ENCODE measurements around the gene KLHL30.

The KLHL30 gene

DNA sequence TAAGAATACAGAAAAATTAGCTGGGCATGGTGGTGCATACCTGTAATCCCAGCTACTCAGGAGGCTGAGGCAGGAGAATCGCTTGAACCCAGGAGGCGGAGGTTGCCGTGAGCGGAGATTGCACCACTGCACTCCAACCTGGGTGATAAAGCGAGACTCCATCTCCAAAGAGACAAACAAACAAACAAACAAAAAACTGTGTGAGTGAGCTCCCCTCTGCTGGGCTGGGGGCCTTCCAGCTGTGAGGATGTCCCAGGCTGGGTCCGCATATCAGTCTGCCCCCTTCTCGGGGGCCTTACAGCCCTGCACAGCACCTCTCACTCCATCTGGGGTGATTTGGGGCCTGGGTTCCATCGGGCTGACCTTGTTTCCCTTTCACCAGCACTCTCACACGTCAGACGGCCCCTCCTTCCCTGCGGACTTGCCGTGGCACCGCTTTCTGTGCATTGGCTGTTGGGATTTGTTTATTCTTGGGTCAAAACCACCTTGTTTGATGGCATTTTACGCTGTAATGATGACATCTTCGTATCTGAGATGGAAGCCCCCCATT, 2.8 kb upstream of the KLHL30 start:
- Histone ChIP-seq H2AFZ (ENCODE audit: low read length, unreplicated experiment) (no peak overlapping the region), H3K27ac (ENCODE audit: low read depth, low read length) (no peak overlapping the region), H3K27me3 (ENCODE audit: insufficient read depth, low read length) (no peaks in the 10 kb centered on the region), H3K4me3 (ENCODE audit: low read depth, low read length) (no peak overlapping the region), H3K79me2 (ENCODE audit: control insufficient read depth, insufficient read depth, low read length, unreplicated experiment) (no peaks in the 10 kb centered on the region), H3K36me3 (ENCODE audit: insufficient read depth, low read length) (no peaks in the 10 kb centered on the region), H3K4me1 (ENCODE audit: control insufficient read depth, insufficient read depth, low read length, unreplicated experiment) (peaks cover 3% of the 10 kb centered on the region)

- Histone ChIP-seq H3K79me2 (ENCODE audit: control insufficient read depth, insufficient read depth, low read length, unreplicated experiment) (no peaks in the 10 kb centered on the region), H3K4me3 (ENCODE audit: low read depth, low read length) (no peak overlapping the region), H3K4me1 (ENCODE audit: control insufficient read depth, insufficient read depth, low read length, unreplicated experiment) (peaks cover 9% of the 10 kb centered on the region), H3K27ac (ENCODE audit: low read depth, low read length) (no peak overlapping the region), H3K27me3 (ENCODE audit: insufficient read depth, low read length) (no peaks in the 10 kb centered on the region), H2AFZ (ENCODE audit: low read length, unreplicated experiment) (no peak overlapping the region), H3K36me3 (ENCODE audit: insufficient read depth, low read length) (no peaks in the 10 kb centered on the region)
Observed at GRCh38 chr2:238136820-238137537, 1.5 kb upstream of the KLHL30 start.

DNA sequence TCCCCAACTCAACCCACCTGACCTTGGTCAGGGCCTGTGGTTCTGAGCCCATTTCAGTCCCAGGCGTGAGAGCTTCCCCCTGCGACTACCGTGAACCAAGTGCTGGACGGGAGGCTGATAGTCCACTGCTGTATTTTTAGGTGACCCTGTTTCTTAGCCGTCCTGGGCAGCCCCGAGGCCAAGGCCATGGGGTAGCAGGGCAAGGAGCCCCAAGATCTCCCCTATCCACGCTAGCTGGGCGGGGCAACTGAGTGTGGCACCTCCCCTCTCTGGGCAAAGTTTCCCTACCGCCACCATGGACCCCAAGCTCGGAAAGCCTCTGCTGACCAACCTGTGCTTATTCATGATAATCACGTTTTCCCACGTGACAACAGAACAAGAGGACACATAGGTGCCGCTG, 583 bp upstream of the KLHL30 start:
- Histone ChIP-seq H3K4me3 (ENCODE audit: low read depth, low read length) (no peak overlapping the region), H3K36me3 (ENCODE audit: insufficient read depth, low read length) (no peaks in the 10 kb centered on the region), H2AFZ (ENCODE audit: low read length, unreplicated experiment) (no peak overlapping the region), H3K27me3 (ENCODE audit: insufficient read depth, low read length) (no peaks in the 10 kb centered on the region), H3K79me2 (ENCODE audit: control insufficient read depth, insufficient read depth, low read length, unreplicated experiment) (no peaks in the 10 kb centered on the region), H3K4me1 (ENCODE audit: control insufficient read depth, insufficient read depth, low read length, unreplicated experiment) (peaks cover 17% of the 10 kb centered on the region), H3K27ac (ENCODE audit: low read depth, low read length) (no peak overlapping the region)

GRCh38 chr2:238139196-238140039, 950 bp downstream of the KLHL30 start:
- Histone ChIP-seq H3K27ac (ENCODE audit: low read depth, low read length) (no peak overlapping the region), H3K79me2 (ENCODE audit: control insufficient read depth, insufficient read depth, low read length, unreplicated experiment) (no peaks in the 10 kb centered on the region), H3K27me3 (ENCODE audit: insufficient read depth, low read length) (no peaks in the 10 kb centered on the region), H2AFZ (ENCODE audit: low read length, unreplicated experiment) (no peak overlapping the region), H3K4me3 (ENCODE audit: low read depth, low read length) (no peak overlapping the region), H3K4me1 (ENCODE audit: control insufficient read depth, insufficient read depth, low read length, unreplicated experiment) (peaks cover 31% of the 10 kb centered on the region), H3K36me3 (ENCODE audit: insufficient read depth, low read length) (no peaks in the 10 kb centered on the region)

DNA sequence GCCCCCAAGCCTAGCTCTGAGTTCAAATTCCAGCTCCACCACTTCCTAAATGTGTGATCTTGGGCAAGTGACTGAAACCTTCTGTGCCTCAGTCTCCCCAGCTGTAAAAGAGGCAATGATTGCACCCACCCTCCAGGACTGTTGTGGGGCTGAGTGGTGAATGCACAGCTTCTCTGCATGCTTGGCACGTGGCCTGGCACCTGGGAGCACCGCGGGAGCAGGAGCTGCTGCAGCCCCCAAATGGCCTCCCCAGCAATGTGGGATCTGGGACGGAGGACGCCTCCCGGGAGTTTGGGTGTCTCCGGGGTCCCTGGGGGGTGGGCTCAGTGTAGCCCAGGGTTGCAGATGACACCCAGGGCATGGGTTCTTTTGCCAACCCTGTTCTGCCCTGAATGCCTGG, 1.6 kb downstream of the KLHL30 start:
- H3K36me3 ChIP-seq (ENCODE audit: insufficient read depth, low read length): no peaks in the 10 kb centered on the region
- no peaks in the 10 kb centered on the region for H3K79me2 ChIP-seq (ENCODE audit: control insufficient read depth, insufficient read depth, low read length, unreplicated experiment)
- H3K4me3 ChIP-seq (ENCODE audit: low read depth, low read length): no peak overlapping the region
- no peak overlapping the region for H2AFZ ChIP-seq (ENCODE audit: low read length, unreplicated experiment)
- peaks cover 31% of the 10 kb centered on the region for H3K4me1 ChIP-seq (ENCODE audit: control insufficient read depth, insufficient read depth, low read length, unreplicated experiment)
- H3K27ac ChIP-seq (ENCODE audit: low read depth, low read length): no peak overlapping the region
- no peaks in the 10 kb centered on the region for H3K27me3 ChIP-seq (ENCODE audit: insufficient read depth, low read length)

DNA sequence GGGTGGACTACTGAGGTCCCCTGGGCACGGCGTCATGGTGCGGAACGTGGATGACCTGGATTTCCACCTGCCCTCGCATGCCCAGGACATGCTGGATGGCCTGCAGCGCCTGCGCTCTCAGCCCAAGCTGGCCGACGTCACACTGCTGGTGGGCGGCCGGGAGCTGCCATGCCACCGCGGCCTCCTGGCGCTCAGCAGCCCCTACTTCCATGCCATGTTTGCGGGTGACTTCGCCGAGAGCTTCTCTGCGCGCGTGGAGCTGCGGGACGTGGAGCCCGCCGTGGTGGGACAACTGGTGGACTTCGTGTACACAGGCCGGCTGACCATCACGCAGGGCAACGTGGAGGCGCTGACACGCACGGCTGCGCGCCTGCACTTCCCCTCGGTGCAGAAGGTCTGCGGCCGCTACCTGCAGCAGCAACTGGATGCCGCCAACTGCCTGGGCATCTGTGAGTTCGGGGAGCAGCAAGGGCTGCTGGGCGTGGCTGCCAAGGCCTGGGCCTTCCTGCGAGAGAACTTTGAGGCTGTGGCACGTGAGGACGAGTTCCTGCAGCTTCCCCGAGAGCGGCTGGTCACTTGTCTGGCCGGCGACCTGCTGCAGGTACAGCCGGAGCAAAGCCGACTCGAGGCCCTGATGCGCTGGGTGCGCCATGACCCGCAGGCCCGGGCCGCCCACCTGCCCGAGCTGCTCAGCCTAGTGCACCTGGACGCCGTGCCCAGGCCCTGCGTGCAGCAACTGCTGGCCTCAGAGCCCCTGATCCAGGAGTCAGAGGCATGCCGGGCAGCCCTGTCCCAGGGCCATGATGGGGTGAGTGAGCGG, 2.5 kb downstream of the KLHL30 start:
- Histone ChIP-seq H3K36me3 (ENCODE audit: insufficient read depth, low read length) (no peaks in the 10 kb centered on the region), H3K79me2 (ENCODE audit: control insufficient read depth, insufficient read depth, low read length, unreplicated experiment) (no peaks in the 10 kb centered on the region), H3K4me1 (ENCODE audit: control insufficient read depth, insufficient read depth, low read length, unreplicated experiment) (peaks cover 31% of the 10 kb centered on the region), H3K4me3 (ENCODE audit: low read depth, low read length) (no peak overlapping the region), H3K27me3 (ENCODE audit: insufficient read depth, low read length) (no peaks in the 10 kb centered on the region), H2AFZ (ENCODE audit: low read length, unreplicated experiment) (no peak overlapping the region), H3K27ac (ENCODE audit: low read depth, low read length) (no peak overlapping the region)

GRCh38 chr2:238141541-238142318, 3.3 kb downstream of the KLHL30 start:
- no peaks in the 10 kb centered on the region for H3K36me3 ChIP-seq (ENCODE audit: insufficient read depth, low read length)
- H3K4me1 ChIP-seq (ENCODE audit: control insufficient read depth, insufficient read depth, low read length, unreplicated experiment): peaks cover 31% of the 10 kb centered on the region
- no peaks in the 10 kb centered on the region for H3K79me2 ChIP-seq (ENCODE audit: control insufficient read depth, insufficient read depth, low read length, unreplicated experiment)
- no peak overlapping the region for H3K4me3 ChIP-seq (ENCODE audit: low read depth, low read length)
- H2AFZ ChIP-seq (ENCODE audit: low read length, unreplicated experiment): no peak overlapping the region
- H3K27ac ChIP-seq (ENCODE audit: low read depth, low read length): no peak overlapping the region
- no peaks in the 10 kb centered on the region for H3K27me3 ChIP-seq (ENCODE audit: insufficient read depth, low read length)

- Histone ChIP-seq H3K27me3 (ENCODE audit: insufficient read depth, low read length) (no peaks in the 10 kb centered on the region), H3K27ac (ENCODE audit: low read depth, low read length) (no peak overlapping the region), H2AFZ (ENCODE audit: low read length, unreplicated experiment) (no peak overlapping the region), H3K36me3 (ENCODE audit: insufficient read depth, low read length) (no peaks in the 10 kb centered on the region), H3K79me2 (ENCODE audit: control insufficient read depth, insufficient read depth, low read length, unreplicated experiment) (no peaks in the 10 kb centered on the region), H3K4me1 (ENCODE audit: control insufficient read depth, insufficient read depth, low read length, unreplicated experiment) (peaks cover 28% of the 10 kb centered on the region), H3K4me3 (ENCODE audit: low read depth, low read length) (no peak overlapping the region)
Observed at GRCh38 chr2:238142382-238143205, 4.1 kb downstream of the KLHL30 start.

DNA sequence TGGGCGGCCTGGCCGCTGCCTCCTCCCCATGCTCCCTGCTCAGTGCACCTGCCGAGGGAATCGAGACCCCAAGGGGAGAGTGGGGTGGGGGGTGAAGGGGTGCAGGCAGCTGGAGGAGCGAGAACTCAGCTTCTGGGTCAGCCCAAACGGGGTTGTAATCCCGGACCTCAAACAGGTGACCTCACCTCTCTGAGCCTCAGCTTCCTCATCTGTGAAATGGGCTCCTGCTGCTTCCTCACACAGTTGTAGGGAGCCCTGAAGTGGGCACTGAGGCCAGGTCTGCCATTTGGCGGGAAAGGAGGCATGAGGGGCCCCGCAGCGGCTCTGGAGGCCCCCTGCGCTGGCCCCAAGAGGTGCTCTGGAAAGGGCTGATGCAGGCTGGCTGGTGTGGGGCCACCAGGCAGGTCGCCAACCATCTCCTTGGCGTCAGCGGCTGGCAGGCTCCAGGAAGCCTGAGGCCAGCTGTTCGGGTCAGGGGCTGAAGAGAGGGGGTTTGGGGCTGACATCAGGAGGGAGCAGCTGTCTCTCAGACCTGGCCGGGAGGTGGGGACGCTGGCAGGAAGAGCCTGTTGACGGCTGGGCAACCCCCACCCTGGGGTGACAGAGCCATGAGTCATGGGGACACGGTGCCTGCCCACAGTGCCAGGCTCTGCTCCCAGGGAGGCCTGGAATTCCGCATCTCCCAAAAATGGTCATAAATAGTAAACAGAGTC, 4.9 kb downstream of the KLHL30 start:
- no peaks in the 10 kb centered on the region for H3K27me3 ChIP-seq (ENCODE audit: insufficient read depth, low read length)
- no peaks in the 10 kb centered on the region for H3K79me2 ChIP-seq (ENCODE audit: control insufficient read depth, insufficient read depth, low read length, unreplicated experiment)
- no peaks in the 10 kb centered on the region for H3K36me3 ChIP-seq (ENCODE audit: insufficient read depth, low read length)
- no peak overlapping the region for H2AFZ ChIP-seq (ENCODE audit: low read length, unreplicated experiment)
- 0 out of 2 replicates have a peak overlapping the region, but pooled peaks have one; percentile 18 for H3K27ac ChIP-seq (ENCODE audit: low read depth, low read length)
- H3K4me3 ChIP-seq (ENCODE audit: low read depth, low read length): no peak overlapping the region
- peaks cover 27% of the 10 kb centered on the region for H3K4me1 ChIP-seq (ENCODE audit: control insufficient read depth, insufficient read depth, low read length, unreplicated experiment)
